MG63 (cell line): Measurements from ENCODE around the gene FMN1. TPM values are rescaled to one million over a fixed set of nuclear protein-coding genes. Genes with fewer than 3 reads are reported as not detected.
A peak's percentile ranks its signal among the peaks of the same experiment; 100 is the strongest.

Experiments used
- DNase-seq: peaks from one replicate; pipeline ENCODE4 v3.0.0-alpha.2; 2020
- H3K27me3 ChIP-seq: fragments of 250-450 bp; sonication (Bioruptor Pico); 2 replicates; pipeline ENCODE4 v1.5.1; 2020; ENCODE audit warnings: mild to moderate bottlenecking, moderate library complexity
- H3K36me3 ChIP-seq: fragments of 250-450 bp; sonication (Bioruptor Pico); 2 replicates; pipeline ENCODE4 v1.5.1; 2020; ENCODE audit warnings: mild to moderate bottlenecking, moderate library complexity
- H3K4me3 ChIP-seq: fragments of 250-450 bp; sonication (Bioruptor Pico); 2 replicates; pipeline ENCODE4 v1.5.1; 2020; ENCODE audit warnings: mild to moderate bottlenecking, moderate library complexity
- H3K9me3 ChIP-seq: fragments of 250-450 bp; sonication (Bioruptor Pico); 2 replicates; pipeline ENCODE4 v1.5.1; 2020; ENCODE audit warnings: mild to moderate bottlenecking, moderate library complexity
- total RNA-seq: library from RNA; depleted of rRNA; stranded (reverse); fragments of >200 nt; shearing (Covaris generic); gene quantifications from 2 replicates; pipeline ENCODE4 v1.2.3, GENCODE V29; 2014; ENCODE audit warnings: low replicate concordance; rRNA removed

FMN1 gene, protein sequence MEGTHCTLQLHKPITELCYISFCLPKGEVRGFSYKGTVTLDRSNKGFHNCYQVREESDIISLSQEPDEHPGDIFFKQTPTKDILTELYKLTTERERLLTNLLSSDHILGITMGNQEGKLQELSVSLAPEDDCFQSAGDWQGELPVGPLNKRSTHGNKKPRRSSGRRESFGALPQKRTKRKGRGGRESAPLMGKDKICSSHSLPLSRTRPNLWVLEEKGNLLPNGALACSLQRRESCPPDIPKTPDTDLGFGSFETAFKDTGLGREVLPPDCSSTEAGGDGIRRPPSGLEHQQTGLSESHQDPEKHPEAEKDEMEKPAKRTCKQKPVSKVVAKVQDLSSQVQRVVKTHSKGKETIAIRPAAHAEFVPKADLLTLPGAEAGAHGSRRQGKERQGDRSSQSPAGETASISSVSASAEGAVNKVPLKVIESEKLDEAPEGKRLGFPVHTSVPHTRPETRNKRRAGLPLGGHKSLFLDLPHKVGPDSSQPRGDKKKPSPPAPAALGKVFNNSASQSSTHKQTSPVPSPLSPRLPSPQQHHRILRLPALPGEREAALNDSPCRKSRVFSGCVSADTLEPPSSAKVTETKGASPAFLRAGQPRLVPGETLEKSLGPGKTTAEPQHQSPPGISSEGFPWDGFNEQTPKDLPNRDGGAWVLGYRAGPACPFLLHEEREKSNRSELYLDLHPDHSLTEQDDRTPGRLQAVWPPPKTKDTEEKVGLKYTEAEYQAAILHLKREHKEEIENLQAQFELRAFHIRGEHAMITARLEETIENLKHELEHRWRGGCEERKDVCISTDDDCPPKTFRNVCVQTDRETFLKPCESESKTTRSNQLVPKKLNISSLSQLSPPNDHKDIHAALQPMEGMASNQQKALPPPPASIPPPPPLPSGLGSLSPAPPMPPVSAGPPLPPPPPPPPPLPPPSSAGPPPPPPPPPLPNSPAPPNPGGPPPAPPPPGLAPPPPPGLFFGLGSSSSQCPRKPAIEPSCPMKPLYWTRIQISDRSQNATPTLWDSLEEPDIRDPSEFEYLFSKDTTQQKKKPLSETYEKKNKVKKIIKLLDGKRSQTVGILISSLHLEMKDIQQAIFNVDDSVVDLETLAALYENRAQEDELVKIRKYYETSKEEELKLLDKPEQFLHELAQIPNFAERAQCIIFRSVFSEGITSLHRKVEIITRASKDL (N-terminal part only)
- 0.25 and 9.0 TPM in 2 replicates for total RNA-seq

DNA sequence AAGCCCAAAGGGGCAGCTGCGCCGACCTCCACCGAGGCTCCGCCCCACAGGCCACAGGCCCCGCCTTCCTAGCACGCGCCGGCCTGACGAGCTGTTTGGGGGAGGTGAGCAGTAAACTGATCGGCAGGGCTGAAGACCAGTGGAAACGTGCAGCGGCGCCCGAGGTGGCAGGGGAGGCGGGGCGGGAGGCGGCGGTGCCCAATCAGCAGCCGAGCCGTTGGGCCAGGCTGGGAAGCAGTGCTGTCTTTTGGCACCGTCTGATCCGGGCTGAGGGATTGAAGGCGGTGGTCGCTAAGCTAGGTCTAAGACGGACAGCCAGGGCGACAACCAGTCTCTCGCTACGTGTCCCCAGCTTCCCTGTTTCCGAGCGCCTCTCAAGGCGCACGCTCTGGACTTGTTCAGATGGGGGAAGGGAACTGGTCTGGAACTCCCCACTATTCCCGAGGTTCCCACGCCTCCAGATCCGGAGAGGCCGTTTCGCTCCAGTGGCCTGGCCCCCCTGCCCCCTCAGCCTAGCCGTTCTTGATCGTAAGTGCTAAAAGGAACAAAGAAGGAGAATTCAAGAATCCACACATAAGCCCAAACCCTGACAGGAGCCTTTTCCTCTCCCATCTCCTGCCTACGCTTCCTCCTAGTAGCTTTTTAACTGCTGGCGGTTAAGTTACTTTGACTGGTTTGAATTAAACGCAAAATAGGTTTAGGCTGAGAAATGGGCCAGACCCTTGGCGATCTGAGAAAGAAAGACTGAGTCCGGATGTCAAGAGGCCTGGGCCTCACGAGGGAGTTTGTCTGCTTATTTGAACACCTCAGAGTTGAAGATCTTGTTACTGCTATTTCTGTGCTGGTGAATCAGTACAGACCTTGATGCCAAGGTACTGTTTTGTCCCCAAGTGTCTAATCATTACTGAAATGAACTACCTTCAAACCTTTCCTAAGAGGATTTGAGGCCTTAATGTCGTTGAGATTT lies at the start of gene FMN1:
TSS of gene FMN1 (minus strand) at position 11 of the 967 bp plus-strand sequence. CDS start 39,800 bp downstream, outside the sequence.
- Histone ChIP-seq H3K4me3 (peak within 1 kb of the TSS; percentile 44), H3K9me3 (no peaks in the 10 kb centered on the region), H3K36me3 (no peaks in the 10 kb centered on the region), H3K27me3 (peaks cover 5% of the 10 kb centered on the region; the same call in 1 of the 2 replicates)
- DNase-seq = peak; percentile 91

DNA sequence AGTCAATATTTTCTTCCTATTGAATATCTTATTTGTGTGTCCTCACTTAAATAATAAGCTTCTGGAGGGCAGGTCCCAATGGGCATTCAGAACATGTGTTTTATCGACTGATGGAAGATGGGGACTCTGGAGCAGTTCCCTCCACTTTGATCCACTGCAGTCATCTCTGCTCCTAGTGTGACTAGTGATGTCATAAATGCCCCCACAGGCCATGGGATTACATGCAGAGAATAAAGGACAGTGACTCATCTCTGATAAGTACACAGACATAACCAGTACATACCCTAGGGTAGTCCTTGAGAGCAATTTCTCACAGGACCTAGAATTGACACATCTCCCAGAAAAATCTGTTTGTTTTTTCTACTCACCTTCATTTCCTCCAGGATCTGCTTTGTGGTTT lies 49.4 kb upstream of the FMN1 start:
- no peaks in the 10 kb centered on the region; the same call in 1 of the 2 replicates for H3K27me3 ChIP-seq

DNA sequence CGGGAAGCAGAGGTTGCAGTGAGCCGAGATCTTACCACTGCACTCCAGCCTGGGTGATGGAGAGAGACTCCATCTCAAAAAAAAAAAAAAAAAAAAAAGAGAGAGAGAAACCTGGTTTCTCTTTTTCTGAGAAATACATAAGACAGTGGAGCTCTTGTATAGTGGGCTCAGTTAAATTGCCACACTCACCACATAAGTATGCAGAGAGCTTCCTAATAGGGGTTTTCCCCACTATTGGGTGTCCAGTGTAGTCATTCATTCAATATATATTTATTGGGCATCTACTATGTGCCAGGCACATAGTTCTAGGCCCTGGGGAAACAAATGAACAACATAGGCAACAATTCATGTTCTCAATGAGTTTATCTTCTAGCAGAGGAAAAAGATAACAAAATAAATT lies 48.9 kb upstream of the FMN1 start:
- no peaks in the 10 kb centered on the region for H3K9me3 ChIP-seq
- no peak for DNase-seq
- H3K4me3 ChIP-seq = no peak overlapping the region
- H3K36me3 ChIP-seq = no peaks in the 10 kb centered on the region
- no peaks in the 10 kb centered on the region; the same call in 1 of the 2 replicates for H3K27me3 ChIP-seq

More for the DNA sequence above, 49.4 kb upstream of the FMN1 start:
- no peak overlapping the region for H3K4me3 ChIP-seq
- peak; percentile 15 for DNase-seq
- no peaks in the 10 kb centered on the region for H3K9me3 ChIP-seq
- H3K36me3 ChIP-seq = no peaks in the 10 kb centered on the region

DNA sequence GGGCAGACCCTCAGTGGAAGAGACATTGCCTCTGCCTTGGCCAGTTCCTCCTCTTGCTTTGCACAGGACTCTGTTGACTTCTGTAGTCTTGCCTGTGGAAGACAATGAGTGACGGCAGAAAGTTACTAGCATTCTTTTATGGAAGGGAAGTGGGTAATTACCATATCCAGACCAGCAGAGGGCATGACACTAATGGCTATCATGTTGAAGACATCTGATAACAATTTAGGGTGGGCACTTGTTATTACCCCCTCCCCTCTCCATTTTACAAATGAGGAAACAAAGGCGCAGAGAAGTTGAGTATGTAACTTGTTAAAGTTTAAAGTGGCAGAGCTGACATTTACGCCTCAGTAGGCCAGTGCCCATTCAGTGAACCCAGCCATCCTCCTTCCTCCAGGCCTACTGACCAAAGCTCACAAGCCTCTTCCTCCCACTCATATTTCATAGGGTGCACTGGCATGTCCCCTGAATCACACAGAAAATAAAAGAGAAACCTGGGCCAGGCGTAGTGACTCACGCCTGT lies 48.2 kb upstream of the FMN1 start:
- Histone ChIP-seq H3K36me3 (no peaks in the 10 kb centered on the region), H3K4me3 (no peak overlapping the region), H3K27me3 (no peaks in the 10 kb centered on the region; the same call in 1 of the 2 replicates), H3K9me3 (no peaks in the 10 kb centered on the region)
- peak; percentile 23 for DNase-seq

DNA sequence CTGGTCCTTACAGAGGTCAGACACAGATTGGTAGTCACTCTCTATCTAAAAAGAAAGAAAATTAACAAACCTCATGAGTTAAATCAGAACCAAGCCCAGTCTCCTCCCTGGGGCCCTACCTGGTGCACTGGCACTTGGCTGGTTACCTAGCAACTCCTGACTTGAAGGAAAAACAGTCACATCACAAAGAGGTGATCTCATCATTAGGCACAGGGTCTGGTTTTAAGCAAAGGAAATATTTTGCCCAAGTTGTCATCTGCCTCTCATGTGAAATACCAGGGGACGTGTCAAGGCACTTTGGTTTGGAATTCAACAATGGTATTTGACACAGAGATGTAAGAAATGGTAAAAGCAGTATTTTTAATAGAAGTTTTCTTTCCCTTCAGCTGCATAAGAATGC lies 47.7 kb upstream of the FMN1 start:
- H3K36me3 ChIP-seq = no peaks in the 10 kb centered on the region
- no peaks in the 10 kb centered on the region for H3K9me3 ChIP-seq
- no peak overlapping the region for H3K4me3 ChIP-seq
- peaks cover 2% of the 10 kb centered on the region; the same call in 1 of the 2 replicates for H3K27me3 ChIP-seq
- peak; percentile 5 for DNase-seq

DNA sequence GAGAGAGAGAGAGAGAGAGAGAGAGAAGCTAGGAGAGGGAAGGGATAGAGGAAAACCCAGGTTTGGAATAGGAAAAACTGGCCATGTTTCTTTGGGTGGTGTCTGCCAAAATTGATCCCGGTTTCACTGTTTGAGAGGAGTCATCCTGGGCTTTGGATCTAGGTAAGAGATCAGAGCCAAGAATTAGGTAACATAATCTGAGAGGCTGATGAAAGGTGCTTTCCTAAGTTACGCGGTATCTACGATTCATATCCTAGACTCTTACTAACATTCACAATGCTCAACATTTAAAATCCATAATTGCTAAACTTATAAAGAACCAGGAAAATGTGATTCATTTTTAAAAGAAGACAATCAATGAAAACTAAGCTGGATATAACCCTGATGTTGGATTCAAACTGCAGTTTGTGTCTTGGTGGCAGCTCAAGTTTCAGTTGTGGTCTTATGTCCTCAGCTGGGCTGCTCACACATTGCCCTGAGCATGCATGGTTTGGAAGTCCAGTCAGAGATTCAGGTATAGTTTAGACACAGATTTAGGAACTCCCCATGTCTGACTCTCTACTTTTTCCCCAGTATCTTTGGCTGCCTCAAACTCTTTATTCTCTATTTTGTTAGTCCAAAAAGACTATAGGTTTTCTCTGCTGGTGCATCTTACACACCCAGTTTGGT lies 42.5 kb upstream of the FMN1 start:
- no peak overlapping the region for H3K4me3 ChIP-seq
- peaks cover 5% of the 10 kb centered on the region; the same call in 1 of the 2 replicates for H3K27me3 ChIP-seq
- DNase-seq = no peak
- H3K36me3 ChIP-seq = no peaks in the 10 kb centered on the region
- no peaks in the 10 kb centered on the region for H3K9me3 ChIP-seq

DNA sequence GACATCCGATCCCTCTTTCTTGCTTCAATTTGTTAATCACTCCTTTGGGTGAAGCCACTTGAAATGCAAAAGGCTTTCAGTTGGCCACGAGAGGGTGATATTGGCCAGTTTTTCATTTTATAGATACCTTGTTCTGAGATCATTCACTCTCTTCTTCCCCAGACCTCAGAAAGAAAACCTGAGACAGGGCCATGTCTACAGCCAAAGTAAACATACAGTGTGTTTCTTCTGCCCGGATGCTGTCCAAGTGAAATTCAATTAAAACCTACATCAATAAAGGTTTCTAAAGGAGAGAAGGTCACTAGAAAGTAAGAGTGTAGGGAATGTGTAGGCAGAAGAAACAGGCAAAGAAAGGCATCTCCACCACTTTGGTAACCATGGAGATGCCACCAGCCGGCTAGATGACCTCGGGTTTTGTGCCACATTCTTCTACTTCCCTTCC lies 39.5 kb upstream of the FMN1 start:
- H3K4me3 ChIP-seq = no peak overlapping the region
- no peak for DNase-seq
- no peaks in the 10 kb centered on the region for H3K9me3 ChIP-seq
- H3K36me3 ChIP-seq = no peaks in the 10 kb centered on the region
- peaks cover 5% of the 10 kb centered on the region; the same call in 1 of the 2 replicates for H3K27me3 ChIP-seq

DNA sequence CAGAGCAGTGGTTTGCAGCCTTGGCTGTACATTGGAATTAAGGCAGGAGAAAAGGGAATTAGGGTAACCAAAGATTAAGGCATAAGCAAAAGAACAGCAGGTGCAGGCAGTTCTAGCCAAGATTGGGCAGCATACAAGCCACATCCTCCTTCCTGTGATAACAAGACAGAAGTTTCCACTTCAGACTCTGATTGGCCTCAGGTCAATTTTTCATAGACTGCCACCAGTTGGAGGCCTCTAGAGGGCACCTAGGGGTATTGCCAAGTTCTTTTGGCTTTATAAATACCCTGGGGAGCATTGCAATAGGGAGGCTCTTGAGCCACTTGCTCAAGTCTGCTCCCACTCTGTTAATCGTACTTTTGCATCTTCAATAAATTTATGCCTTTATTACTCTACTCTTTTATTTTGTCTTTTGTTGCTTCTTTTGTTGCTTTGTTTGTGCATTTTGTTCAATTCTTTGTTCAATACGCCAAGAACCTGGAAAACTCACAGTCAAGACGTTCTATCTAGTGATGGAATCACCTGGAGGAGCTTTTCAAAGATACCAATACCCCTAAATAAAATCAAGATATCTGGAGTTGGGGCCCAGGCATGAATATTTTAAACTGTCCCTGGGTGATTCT lies 32.2 kb upstream of the FMN1 start:
- H3K27me3 ChIP-seq = no peaks in the 10 kb centered on the region; the same call in 1 of the 2 replicates
- H3K36me3 ChIP-seq = no peaks in the 10 kb centered on the region
- H3K4me3 ChIP-seq = no peak overlapping the region
- DNase-seq = peak; percentile 16
- no peaks in the 10 kb centered on the region for H3K9me3 ChIP-seq

DNA sequence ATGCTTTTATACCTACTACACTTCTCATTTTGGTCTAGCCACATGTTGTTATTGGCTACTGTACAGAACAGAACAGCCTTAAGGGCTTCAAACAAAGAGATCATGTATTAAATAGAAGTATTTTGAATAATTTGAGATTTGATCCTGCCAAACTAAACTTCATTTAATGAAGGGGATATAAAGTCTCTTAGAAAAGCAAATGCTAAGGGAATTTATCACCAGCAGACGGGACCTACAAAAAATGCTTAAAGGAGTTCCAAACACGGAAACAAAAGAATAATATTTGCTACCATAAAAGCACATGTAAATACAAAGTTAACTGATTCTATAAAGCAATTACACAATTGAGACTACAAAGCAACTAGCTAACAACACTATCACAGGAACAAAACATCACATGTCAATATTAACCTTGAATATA lies 23.6 kb upstream of the FMN1 start:
- H3K27me3 ChIP-seq = no peaks in the 10 kb centered on the region; the same call in 1 of the 2 replicates
- DNase-seq = no peak
- H3K36me3 ChIP-seq = no peaks in the 10 kb centered on the region
- no peak overlapping the region for H3K4me3 ChIP-seq
- no peaks in the 10 kb centered on the region for H3K9me3 ChIP-seq

DNA sequence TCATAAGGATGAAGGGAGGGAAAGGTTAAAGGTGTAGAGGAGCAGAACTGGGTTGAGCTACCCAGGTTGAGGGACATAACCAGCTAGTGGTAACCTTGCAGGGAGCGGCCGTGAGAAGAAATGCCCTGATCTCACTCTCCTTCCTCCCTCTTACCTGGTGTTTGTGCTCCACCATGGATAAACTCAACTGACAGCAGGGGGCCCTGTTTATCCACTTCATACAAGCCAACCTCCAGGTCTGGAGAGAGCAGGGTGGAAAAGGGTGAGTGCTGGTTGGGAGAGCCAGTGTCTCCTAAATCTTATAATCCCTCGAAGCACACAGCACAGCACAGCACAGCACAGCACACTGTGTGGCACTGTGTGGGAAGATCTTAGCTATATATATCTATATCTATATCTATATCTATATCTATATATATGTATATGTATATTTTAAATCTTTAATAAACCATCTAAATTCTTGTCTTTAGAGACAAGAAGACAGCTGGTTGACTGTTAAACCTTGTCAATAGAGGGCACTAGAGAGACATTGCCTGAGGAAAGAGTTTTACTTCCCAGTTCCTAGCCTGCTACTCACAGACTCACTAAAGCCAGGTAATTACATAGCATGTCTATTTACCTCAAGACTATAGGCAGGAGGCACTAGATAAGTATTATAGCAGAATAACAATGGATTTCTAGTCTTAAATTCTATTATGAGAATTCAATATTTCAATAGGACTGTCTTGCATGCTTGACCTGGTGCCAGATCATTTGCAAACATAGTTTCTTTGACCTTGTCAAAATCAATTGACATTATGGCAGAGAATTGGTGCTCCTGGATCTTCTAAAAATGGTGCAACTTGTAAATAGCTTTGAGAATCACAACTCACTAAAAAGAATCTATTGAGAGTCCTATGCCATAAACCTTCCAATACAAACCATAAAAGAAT lies 21.7 kb upstream of the FMN1 start:
- no peaks in the 10 kb centered on the region for H3K9me3 ChIP-seq
- no peaks in the 10 kb centered on the region for H3K27me3 ChIP-seq
- no peak overlapping the region for H3K4me3 ChIP-seq
- no peak for DNase-seq
- no peaks in the 10 kb centered on the region for H3K36me3 ChIP-seq

DNA sequence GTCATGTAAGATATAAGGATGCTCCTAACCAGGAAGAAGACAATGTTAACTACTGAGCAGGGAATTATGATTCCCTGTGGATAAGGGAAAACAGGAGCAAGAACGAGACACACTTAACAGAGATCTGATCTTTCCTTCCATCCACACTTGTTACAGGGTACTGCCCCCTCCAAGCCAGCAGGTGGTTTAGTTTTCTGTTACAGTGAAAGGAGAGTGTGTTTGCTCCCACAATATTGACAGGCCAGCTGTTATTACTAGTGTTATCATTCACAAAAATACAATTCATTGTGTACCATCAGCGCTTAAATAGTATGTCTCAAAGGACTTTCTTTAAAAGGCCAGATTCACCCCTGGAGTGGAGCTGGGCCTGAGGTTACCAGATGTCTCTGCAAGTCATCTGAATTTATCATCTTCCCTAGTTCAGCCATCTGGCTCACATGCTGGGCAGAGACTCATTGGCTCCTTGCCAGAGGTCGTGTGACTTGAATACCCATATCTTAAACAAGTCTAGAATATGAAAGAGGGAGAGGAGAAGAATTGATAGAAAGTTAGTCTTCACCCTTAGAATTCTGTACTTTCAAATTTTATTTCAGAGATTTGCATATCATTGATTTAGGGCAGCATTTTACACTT lies 16.8 kb upstream of the FMN1 start:
- no peaks in the 10 kb centered on the region for H3K9me3 ChIP-seq
- no peak overlapping the region for H3K4me3 ChIP-seq
- no peak for DNase-seq
- H3K36me3 ChIP-seq = no peaks in the 10 kb centered on the region
- no peaks in the 10 kb centered on the region for H3K27me3 ChIP-seq

DNA sequence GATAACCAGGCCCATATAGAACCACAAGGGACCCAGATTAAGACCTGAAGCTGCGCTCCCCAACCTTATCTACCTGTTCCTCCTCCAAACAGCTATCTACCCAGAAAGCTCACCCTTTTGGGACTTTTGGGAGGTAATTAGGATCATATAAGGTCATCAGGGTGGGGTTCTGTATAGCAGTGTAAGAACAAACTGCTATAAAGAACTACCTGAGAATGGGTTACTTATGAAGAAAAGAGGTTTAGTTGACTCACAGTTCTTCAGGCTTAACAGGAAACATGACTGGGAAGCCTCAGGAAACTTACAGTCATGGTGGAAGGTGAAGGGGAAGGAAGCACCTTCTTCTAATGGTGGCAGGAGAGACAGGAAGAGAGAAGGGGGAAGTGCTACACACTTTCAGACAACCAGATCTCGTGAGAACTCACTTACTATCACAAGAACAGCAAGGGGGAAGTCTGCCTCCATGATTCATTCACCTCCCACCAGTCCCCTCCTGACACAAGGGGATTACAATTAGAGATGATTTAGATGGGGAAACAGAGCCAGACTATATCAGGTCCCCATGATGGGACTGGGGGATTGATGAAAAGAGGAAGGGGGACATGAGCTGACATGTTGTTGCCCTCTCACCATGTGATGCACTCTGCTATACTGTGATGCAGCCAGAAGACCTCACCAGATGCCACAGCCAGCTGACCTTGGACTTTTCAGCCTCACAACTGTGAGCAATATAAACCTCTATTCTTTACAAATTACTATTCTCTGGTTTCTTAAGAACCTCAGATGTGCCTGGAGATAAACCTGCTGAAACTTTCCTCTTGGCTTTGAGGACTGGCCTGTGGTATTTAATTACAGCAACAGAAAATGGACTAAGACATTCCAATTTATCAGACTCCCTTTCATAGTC lies 15.3 kb upstream of the FMN1 start:
- no peaks in the 10 kb centered on the region for H3K27me3 ChIP-seq
- H3K9me3 ChIP-seq = no peaks in the 10 kb centered on the region
- no peak overlapping the region for H3K4me3 ChIP-seq
- H3K36me3 ChIP-seq = no peaks in the 10 kb centered on the region
- no peak for DNase-seq
